K562 (cell line): ENCODE results near the gene CDHR2. TPM values are rescaled to one million over a fixed set of nuclear protein-coding genes. Genes with fewer than 3 reads are reported as not detected.

Experiments
- ATAC-seq: fragments of 200-7000 bp; cut with Tn5 transposase; 3 replicates; pipeline ENCODE4 v1.9.1; 2020; ENCODE audit warnings: moderate library complexity
- BruUV-seq: library from RNA; stranded (reverse); fragments of 400-500 nt; replicated peaks from 2 replicates; lab custom pipeline; 2021; lab: Mats Ljungman, UMichigan
- CTCF ChIA-PET: fragments of 300-600 bp; formaldehyde crosslinking; extraction: SDS; loops from one replicate; lab custom pipeline; 2021; ENCODE audit warnings: low intra/inter-chr PET ratio; lab: Yijun Ruan, JAX
- POLR2A ChIA-PET: fragments of 300-600, 350-650 bp; sonication (Branson Sonifier 250); formaldehyde crosslinking; extraction: SDS; loops from one replicate; lab custom pipeline; 2021; ENCODE audit warnings: antibody characterized with exemption, inconsistent platforms; lab: Yijun Ruan, JAX
- DNase-seq, 4 experiments: peaks; one replicate each; pipeline versions ENCODE4 v3.0.0 to v3.0.0-alpha.2; 2011 to 2018; ENCODE audit warnings: low spot score in 3 of 4, mixed read lengths in 3 of 4; ENCODE audit errors: extremely low read depth in 1 of 4
- FAIRE-seq: peaks from 2 replicates; lab custom pipeline; 2011; peaks lifted over from hg19 to GRCh38; lab: Jason Lieb, UNC
- H2AFZ ChIP-seq: 2 replicates; pipeline ENCODE4 v1.6.0; 2011; ENCODE audit warnings: low read depth, low read length, control low read depth, inconsistent platforms
- H3K27ac ChIP-seq: fragments of 200-600 bp; 3 replicates; pipeline ENCODE4 v1.8.0; 2011; ENCODE audit warnings: low read depth, mild to moderate bottlenecking, control low read depth, inconsistent platforms, low read length, moderate library complexity, mixed read lengths; ENCODE audit errors: extremely low read depth
- H3K27me3 ChIP-seq, 2 experiments: fragments of 300-600 bp in 1 of 2; 2 replicates in 1 of 2; 3 replicates in 1 of 2; pipeline versions ENCODE4 v1.6.0 to v1.8.0; 2011; ENCODE audit warnings: inconsistent platforms in 2 of 2, low read length in 2 of 2, mild to moderate bottlenecking in 1 of 2, mixed read lengths in 1 of 2, moderate library complexity in 1 of 2; ENCODE audit not compliant: control insufficient read depth in 2 of 2, insufficient read depth in 2 of 2
- H3K36me3 ChIP-seq: fragments of 300-600 bp; 3 replicates; pipeline ENCODE4 v1.8.0; 2011; ENCODE audit warnings: mild to moderate bottlenecking, low read length, inconsistent platforms; ENCODE audit not compliant: control insufficient read depth, insufficient read depth
- H3K4me1 ChIP-seq, 2 experiments: fragments of 200-600 bp in 1 of 2; replicated peaks in 1 of 2; 2 replicates in 1 of 2; 3 replicates in 1 of 2; pipeline versions ENCODE4 v1.5.1 to v1.8.0; 2011; ENCODE audit warnings: inconsistent platforms in 2 of 2, low read length in 2 of 2, mild to moderate bottlenecking in 1 of 2, mixed read lengths in 1 of 2, moderate library complexity in 1 of 2; ENCODE audit not compliant: control insufficient read depth in 2 of 2, insufficient read depth in 2 of 2
- H3K4me2 ChIP-seq: 2 replicates; pipeline ENCODE4 v1.6.1; 2011; ENCODE audit warnings: low read length, control low read depth, inconsistent platforms, mixed read lengths; ENCODE audit not compliant: insufficient read depth
- H3K4me3 ChIP-seq: fragments of 200-600 bp; sonication (generic), shearing (Covaris generic); 2 replicates; pipeline ENCODE4 v1.5.1; 2016; ENCODE audit warnings: control low read depth, inconsistent platforms
- H3K79me2 ChIP-seq: fragments of 200-600 bp; 3 replicates; pipeline ENCODE4 v1.8.0; 2011; ENCODE audit warnings: low read length, inconsistent platforms; ENCODE audit not compliant: control insufficient read depth, insufficient read depth
- H3K9ac ChIP-seq, 2 experiments: 2 replicates each; pipeline versions ENCODE4 v1.6.0 to v1.6.1; 2011; ENCODE audit warnings: low read depth in 2 of 2, low read length in 2 of 2, control low read depth in 1 of 2, inconsistent platforms in 1 of 2, mild to moderate bottlenecking in 1 of 2, mixed read lengths in 1 of 2; ENCODE audit not compliant: insufficient read depth in 1 of 2
- H3K9me1 ChIP-seq: one replicate; pipeline ENCODE4 v1.6.0; 2011; ENCODE audit warnings: inconsistent platforms, mild to moderate bottlenecking, low read length, moderate library complexity; ENCODE audit not compliant: control insufficient read depth, insufficient read depth
- H3K9me3 ChIP-seq: replicated peaks from 2 replicates; pipeline ENCODE4 v1.5.1; 2011; ENCODE audit warnings: low read depth, low read length, inconsistent platforms; ENCODE audit not compliant: control insufficient read depth, insufficient read depth
- H4K20me1 ChIP-seq: replicated peaks from 2 replicates; pipeline ENCODE4 v1.6.1; 2011; ENCODE audit warnings: low read length, inconsistent platforms, mixed read lengths; ENCODE audit not compliant: control insufficient read depth, insufficient read depth
- CBFA2T2 ChIP-seq: fragments of 450-650 bp; conservative IDR thresholded peaks from 2 replicates; pipeline ENCODE4 v1.6.1; 2017; ENCODE audit warnings: mild to moderate bottlenecking
- CBFA2T3 ChIP-seq: fragments of 450-650 bp; IDR thresholded peaks from 2 replicates; pipeline ENCODE4 v1.6.1; 2017
- FOS ChIP-seq: IDR thresholded peaks from 3 replicates; pipeline ENCODE4 v1.6.1; 2011; ENCODE audit not compliant: insufficient read length; ENCODE audit errors: extremely low read depth
- HNRNPL ChIP-seq: fragments of 200-400 bp; formaldehyde crosslinking; IDR thresholded peaks from 2 replicates; pipeline ENCODE4 v1.6.1; 2017; ENCODE audit warnings: low read depth, mild to moderate bottlenecking, low read length
- TSC22D4 ChIP-seq: fragments of 450-650 bp; IDR thresholded peaks from 2 replicates; pipeline ENCODE4 v1.6.1; 2016; ENCODE audit warnings: missing genetic modification characterization, missing biosample characterization, control low read depth
- WGBS: fragments of 100-300 bp; shearing (Covaris generic); methylation state at CpG from one replicate; pipeline ENCODE4 v1.1.6; 2016; ENCODE audit warnings: low coverage, mixed read lengths; ENCODE audit not compliant: insufficient coverage; ENCODE audit errors: missing lambda C conversion rate; 5-methylcytosine and 5-hydroxymethylcytosine counted together
- in situ Hi-C: fragments of 300-500 bp; cut with MboI; formaldehyde crosslinking; loops from 4 replicates; pipeline ENCODE4 v1.15.0; 2018; ENCODE audit warnings: inconsistent platforms, mixed read lengths
- intact Hi-C: fragments of 100-400 bp; cut with micrococcal nuclease; formaldehyde crosslinking; loops from 2 replicates; pipeline ENCODE4 v1.14.2; 2022
- microRNA-seq: library from miRNA; unstranded; fragments of <30 nt; microRNA quantifications from one replicate; pipeline ENCODE4, GENCODE V29; 2018; ENCODE audit warnings: borderline microRNAs expressed
- polyA plus RNA-seq, 8 experiments: library from polyadenylated mRNA; depleted of rRNA in 4 of 8; stranded (reverse) in 5 of 8; unstranded in 3 of 8; fragments of >200 nt; fragmentation: Nextera tagmentation in 2 of 8; fragmentation: Illumina TruSeq in 1 of 8; extraction: Ambion mirVana in 2 of 8; extraction: Trizol in 1 of 8; gene quantifications; 2 replicates each; pipeline versions ENCODE4 v1.2.1 to v1.2.3, GENCODE V29; 2011 to 2014; ENCODE audit warnings: inconsistent platforms in 1 of 8, missing spikeins in 1 of 8
- small RNA-seq: library from RNA; depleted of rRNA; stranded (forward); fragments of <200 nt; gene quantifications from one replicate; pipeline ENCODE3, GENCODE V24; 2014
- total RNA-seq, 7 experiments: library from RNA; depleted of rRNA in 6 of 7; stranded (reverse); fragments of >200 nt in 6 of 7; fragmentation: Illumina TruSeq in 2 of 7; extraction: Trizol in 2 of 7; gene quantifications; 2 replicates each; pipeline versions ENCODE4 v1.2.1 to v1.2.3, GENCODE V29; 2011 to 2021; ENCODE audit warnings: low replicate concordance in 1 of 7
- TF ChIP-seq, protein P1 (sequence below), 2 experiments: fragments of 450-650 bp; IDR thresholded peaks; 2 replicates each; pipeline ENCODE4 v1.6.1; 2016

Gene CDHR2
- total and polyA plus RNA-seq, 9 of the 15 experiments (the other 6 are each of a cell fraction or from before 2014, with no cell fraction given): 0.01 to 0.62 (median 0.09) TPM; not detected in 2

DNA sequence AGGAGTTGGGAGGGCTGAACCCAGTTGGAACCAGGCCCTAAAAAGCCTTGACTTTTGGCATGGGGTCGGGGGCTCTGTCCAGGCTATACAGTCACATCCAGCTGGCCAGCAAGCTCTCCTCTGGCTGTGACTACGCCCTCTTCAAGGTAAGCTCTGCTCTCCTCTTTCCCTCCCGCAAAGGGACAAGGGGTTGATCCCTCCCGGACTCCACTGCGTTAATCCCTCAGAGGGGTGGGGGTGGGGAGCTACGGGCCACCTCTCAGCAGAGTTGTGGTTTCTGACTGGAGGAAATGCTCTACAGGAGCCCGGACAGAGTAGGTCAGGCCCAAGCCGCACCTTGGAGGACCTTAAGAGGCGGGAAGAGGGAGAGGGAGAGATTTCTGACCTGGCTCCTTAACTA is 95.2 kb downstream of the CDHR2 start (continued):
- TF ChIP-seq, protein P1, sequence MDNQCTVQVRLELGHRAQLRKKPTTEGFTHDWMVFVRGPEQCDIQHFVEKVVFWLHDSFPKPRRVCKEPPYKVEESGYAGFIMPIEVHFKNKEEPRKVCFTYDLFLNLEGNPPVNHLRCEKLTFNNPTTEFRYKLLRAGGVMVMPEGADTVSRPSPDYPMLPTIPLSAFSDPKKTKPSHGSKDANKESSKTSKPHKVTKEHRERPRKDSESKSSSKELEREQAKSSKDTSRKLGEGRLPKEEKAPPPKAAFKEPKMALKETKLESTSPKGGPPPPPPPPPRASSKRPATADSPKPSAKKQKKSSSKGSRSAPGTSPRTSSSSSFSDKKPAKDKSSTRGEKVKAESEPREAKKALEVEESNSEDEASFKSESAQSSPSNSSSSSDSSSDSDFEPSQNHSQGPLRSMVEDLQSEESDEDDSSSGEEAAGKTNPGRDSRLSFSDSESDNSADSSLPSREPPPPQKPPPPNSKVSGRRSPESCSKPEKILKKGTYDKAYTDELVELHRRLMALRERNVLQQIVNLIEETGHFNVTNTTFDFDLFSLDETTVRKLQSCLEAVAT (IDR thresholded peaks at IDR 0.05): no peak
- no peak for TF ChIP-seq TSC22D4 (tag)

DNA sequence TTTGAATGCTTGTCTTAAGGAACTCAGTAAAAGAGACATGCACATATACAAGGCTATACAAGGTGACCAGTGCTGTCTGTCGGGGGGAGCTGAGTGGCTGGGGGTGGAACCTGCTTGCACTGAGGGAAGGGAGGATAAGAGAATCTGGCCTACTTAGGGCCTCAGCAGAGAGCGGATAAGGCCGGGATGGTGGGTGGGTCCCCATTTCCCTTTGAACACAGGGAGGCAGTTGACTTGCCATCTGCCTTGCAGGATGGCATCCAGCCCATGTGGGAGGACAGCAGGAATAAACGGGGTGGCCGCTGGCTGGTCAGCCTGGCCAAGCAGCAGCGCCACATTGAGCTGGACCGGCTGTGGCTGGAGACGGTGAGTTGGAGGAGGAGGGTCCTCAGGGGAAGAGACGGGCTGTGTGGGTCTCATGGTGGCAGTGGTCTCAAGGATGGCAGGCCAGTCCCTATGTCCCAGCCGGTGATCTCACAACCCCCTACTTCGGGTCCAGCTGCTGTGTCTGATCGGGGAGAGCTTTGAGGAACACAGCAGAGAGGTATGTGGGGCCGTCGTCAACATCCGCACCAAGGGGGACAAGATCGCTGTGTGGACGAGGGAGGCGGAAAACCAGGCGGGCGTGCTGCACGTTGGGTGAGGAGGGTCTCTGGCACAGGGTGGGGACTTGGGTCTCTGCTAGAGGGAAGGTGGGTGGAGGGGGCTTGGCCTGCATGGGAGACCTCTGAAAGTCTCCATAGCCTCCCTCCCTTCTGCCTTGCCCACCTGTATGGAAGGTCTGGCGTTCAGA is 95.9 kb downstream of the CDHR2 start:
- ChIA-PET POLR2A (no interaction called here), CTCF (no interaction called here)
- 0 out of 5 replicates have a peak, but pooled peaks cover 0 to 2% of the 10 kb centered on the region in 2 experiments for H3K27me3 ChIP-seq
- H3K4me2 ChIP-seq: no peak overlapping the region
- H3K4me1 ChIP-seq: peaks cover 40 to 69% of the 10 kb centered on the region in 2 experiments
- no peak overlapping the region for H3K4me3 ChIP-seq
- in situ Hi-C loops: no loop called here
- peak in 1 of 4 experiments; percentile 49 for DNase-seq
- H2AFZ ChIP-seq: no peak overlapping the region
- FAIRE-seq: no peak
- TF ChIP-seq HNRNPL (no peak), FOS (no peak), CBFA2T2 (0 out of 2 replicates have a peak, but pooled peaks have one; percentile 3), CBFA2T3 (peak; percentile 40)
- WGBS: 71% methylated on average over 22 of the region's 22 CpGs
- no peak for ATAC-seq
- H3K36me3 ChIP-seq: no peaks in the 10 kb centered on the region
- H3K27ac ChIP-seq: no peak overlapping the region
- H3K9ac ChIP-seq: peak overlapping the region in 1 of 2 experiments; percentile 3; a peak in 1 of 4 replicates
- no TSS peak for BruUV-seq
- no peaks in the 10 kb centered on the region for H3K9me1 ChIP-seq
- peaks cover 9% of the 10 kb centered on the region; the same call in 1 of the 2 replicates for H4K20me1 ChIP-seq
- peaks cover 25% of the 10 kb centered on the region for H3K79me2 ChIP-seq
- no peaks in the 10 kb centered on the region for H3K9me3 ChIP-seq
- intact Hi-C loops: loop anchor here (10.0 kb wide), 1 partner anchor 70 kb away; no protein-coding TSS in a partner anchor

Small RNA genes lying within 50 kb of the gene (microRNA-seq; reads per million reads assigned to microRNA genes)
- not detected for gene MIR4281

Small RNA genes lying within 50 kb of the gene (small RNA-seq; reads per million reads assigned to genes)
- gene MIR4281 (not detected), gene RF00019 (not detected), gene RN7SL684P (not detected)

Other genes starting within 250 kb of the CDHR2 start
Only the 7 nearest of the 11 such genes appear.
- 111 and 117 TPM in 2 replicates for gene CLTB, start 132.8 kb upstream of the CDHR2 start, total RNA-seq (2014; rRNA removed)
- gene CLTB, start 132.8 kb upstream of the CDHR2 start, total RNA-seq (2014; rRNA removed; fragmentation: Illumina TruSeq; extraction: Trizol): 15.2 and 17.4 TPM in 2 replicates
- 39.0 and 39.7 TPM in 2 replicates for gene CLTB, start 132.8 kb upstream of the CDHR2 start, total RNA-seq (2015; rRNA removed; fragmentation: Illumina TruSeq; extraction: Trizol)
- gene CLTB, start 132.8 kb upstream of the CDHR2 start, total RNA-seq (2021): 54.7 and 69.0 TPM in 2 replicates
- gene CLTB, start 132.8 kb upstream of the CDHR2 start, polyA plus RNA-seq (2011; rRNA removed): 33.1 and 41.1 TPM in 2 replicates
- 31.4 and 55.9 TPM in 2 replicates for gene CLTB, start 132.8 kb upstream of the CDHR2 start, polyA plus RNA-seq (2014; fragmentation: Illumina TruSeq; extraction: Trizol)
- gene CLTB, start 132.8 kb upstream of the CDHR2 start, polyA plus RNA-seq (2014; fragmentation: Nextera tagmentation; extraction: Ambion mirVana): 1 to 10 TPM; 1.8 to 3.5 TPM
- 84.2 and 84.6 TPM in 2 replicates for gene CLTB, start 132.8 kb upstream of the CDHR2 start, polyA plus RNA-seq (2014; rRNA removed)
- 25.6 and 29.0 TPM in 2 replicates for gene FAF2, start 101.0 kb upstream of the CDHR2 start, total RNA-seq (2014; rRNA removed)
- gene FAF2, start 101.0 kb upstream of the CDHR2 start, total RNA-seq (2014; rRNA removed; fragmentation: Illumina TruSeq; extraction: Trizol): 37.8 and 41.6 TPM in 2 replicates
- 35.4 and 36.1 TPM in 2 replicates for gene FAF2, start 101.0 kb upstream of the CDHR2 start, total RNA-seq (2015; rRNA removed; fragmentation: Illumina TruSeq; extraction: Trizol)
- 33.7 and 37.7 TPM in 2 replicates for gene FAF2, start 101.0 kb upstream of the CDHR2 start, total RNA-seq (2021)
- 38.6 and 44.6 TPM in 2 replicates for gene FAF2, start 101.0 kb upstream of the CDHR2 start, polyA plus RNA-seq (2011; rRNA removed)
- 41.9 and 43.4 TPM in 2 replicates for gene FAF2, start 101.0 kb upstream of the CDHR2 start, polyA plus RNA-seq (2014; fragmentation: Illumina TruSeq; extraction: Trizol)
- gene FAF2, start 101.0 kb upstream of the CDHR2 start, polyA plus RNA-seq (2014; fragmentation: Nextera tagmentation; extraction: Ambion mirVana): 10 to 100 TPM; 25.2 to 32.8 TPM
- 25.0 and 30.3 TPM in 2 replicates for gene FAF2, start 101.0 kb upstream of the CDHR2 start, polyA plus RNA-seq (2014; rRNA removed)
- gene RNF44, start 11.9 kb upstream of the CDHR2 start, total RNA-seq (2014; rRNA removed): 14.8 and 19.7 TPM in 2 replicates
- 4.8 and 5.1 TPM in 2 replicates for gene RNF44, start 11.9 kb upstream of the CDHR2 start, total RNA-seq (2014; rRNA removed; fragmentation: Illumina TruSeq; extraction: Trizol)
- 7.2 and 7.5 TPM in 2 replicates for gene RNF44, start 11.9 kb upstream of the CDHR2 start, total RNA-seq (2015; rRNA removed; fragmentation: Illumina TruSeq; extraction: Trizol)
- 64.0 and 82.6 TPM in 2 replicates for gene RNF44, start 11.9 kb upstream of the CDHR2 start, total RNA-seq (2021)
- gene RNF44, start 11.9 kb upstream of the CDHR2 start, polyA plus RNA-seq (2011; rRNA removed): 7.4 and 25.6 TPM in 2 replicates
- gene RNF44, start 11.9 kb upstream of the CDHR2 start, polyA plus RNA-seq (2014; fragmentation: Illumina TruSeq; extraction: Trizol): 20.5 and 39.3 TPM in 2 replicates
- gene RNF44, start 11.9 kb upstream of the CDHR2 start, polyA plus RNA-seq (2014; fragmentation: Nextera tagmentation; extraction: Ambion mirVana): 1 to 10 TPM; 1.6 to 2.5 TPM
- gene RNF44, start 11.9 kb upstream of the CDHR2 start, polyA plus RNA-seq (2014; rRNA removed): 40.1 and 51.0 TPM in 2 replicates
- 8.8 and 10.4 TPM in 2 replicates for gene GPRIN1, start 60.8 kb downstream of the CDHR2 start, total RNA-seq (2014; rRNA removed)
- gene GPRIN1, start 60.8 kb downstream of the CDHR2 start, total RNA-seq (2014; rRNA removed; fragmentation: Illumina TruSeq; extraction: Trizol): 3.9 and 4.6 TPM in 2 replicates
- gene GPRIN1, start 60.8 kb downstream of the CDHR2 start, total RNA-seq (2015; rRNA removed; fragmentation: Illumina TruSeq; extraction: Trizol): 4.4 and 4.7 TPM in 2 replicates
- 10.7 and 11.6 TPM in 2 replicates for gene GPRIN1, start 60.8 kb downstream of the CDHR2 start, total RNA-seq (2021)
- gene GPRIN1, start 60.8 kb downstream of the CDHR2 start, polyA plus RNA-seq (2011; rRNA removed): 3.3 and 4.0 TPM in 2 replicates
- 4.8 and 6.3 TPM in 2 replicates for gene GPRIN1, start 60.8 kb downstream of the CDHR2 start, polyA plus RNA-seq (2014; fragmentation: Illumina TruSeq; extraction: Trizol)
- gene GPRIN1, start 60.8 kb downstream of the CDHR2 start, polyA plus RNA-seq (2014; fragmentation: Nextera tagmentation; extraction: Ambion mirVana): under 1 TPM; 0.15 to 0.22 TPM
- gene GPRIN1, start 60.8 kb downstream of the CDHR2 start, polyA plus RNA-seq (2014; rRNA removed): 5.1 and 5.8 TPM in 2 replicates
- gene SNCB, start 81.2 kb downstream of the CDHR2 start, total RNA-seq (2014; rRNA removed): 0.29 TPM in 1 of 2 replicates, not detected in the other
- not detected in 2 replicates for gene SNCB, start 81.2 kb downstream of the CDHR2 start, total RNA-seq (2014; rRNA removed; fragmentation: Illumina TruSeq; extraction: Trizol)
- not detected in 2 replicates for gene SNCB, start 81.2 kb downstream of the CDHR2 start, total RNA-seq (2015; rRNA removed; fragmentation: Illumina TruSeq; extraction: Trizol)
- gene SNCB, start 81.2 kb downstream of the CDHR2 start, total RNA-seq (2021): not detected in 2 replicates
- gene SNCB, start 81.2 kb downstream of the CDHR2 start, polyA plus RNA-seq (2011; rRNA removed): 0.11 TPM in 1 of 2 replicates, not detected in the other
- not detected in 2 replicates for gene SNCB, start 81.2 kb downstream of the CDHR2 start, polyA plus RNA-seq (2014; fragmentation: Illumina TruSeq; extraction: Trizol)
- gene SNCB, start 81.2 kb downstream of the CDHR2 start, polyA plus RNA-seq (2014; fragmentation: Nextera tagmentation; extraction: Ambion mirVana): not detected
- not detected in 2 replicates for gene SNCB, start 81.2 kb downstream of the CDHR2 start, polyA plus RNA-seq (2014; rRNA removed)
- not detected in 2 replicates for gene EIF4E1B, start 81.3 kb downstream of the CDHR2 start, total RNA-seq (2014; rRNA removed)
- gene EIF4E1B, start 81.3 kb downstream of the CDHR2 start, total RNA-seq (2014; rRNA removed; fragmentation: Illumina TruSeq; extraction: Trizol): not detected in 2 replicates
- not detected in 2 replicates for gene EIF4E1B, start 81.3 kb downstream of the CDHR2 start, total RNA-seq (2015; rRNA removed; fragmentation: Illumina TruSeq; extraction: Trizol)
- gene EIF4E1B, start 81.3 kb downstream of the CDHR2 start, total RNA-seq (2021): not detected in 2 replicates
- gene EIF4E1B, start 81.3 kb downstream of the CDHR2 start, polyA plus RNA-seq (2011; rRNA removed): 0.04 TPM in 1 of 2 replicates, not detected in the other
- not detected in 2 replicates for gene EIF4E1B, start 81.3 kb downstream of the CDHR2 start, polyA plus RNA-seq (2014; fragmentation: Illumina TruSeq; extraction: Trizol)
- gene EIF4E1B, start 81.3 kb downstream of the CDHR2 start, polyA plus RNA-seq (2014; fragmentation: Nextera tagmentation; extraction: Ambion mirVana): not detected
- gene EIF4E1B, start 81.3 kb downstream of the CDHR2 start, polyA plus RNA-seq (2014; rRNA removed): not detected in 2 replicates
- gene TSPAN17, start 98.1 kb downstream of the CDHR2 start, total RNA-seq (2014; rRNA removed): 31.6 and 43.8 TPM in 2 replicates
- 28.2 and 30.4 TPM in 2 replicates for gene TSPAN17, start 98.1 kb downstream of the CDHR2 start, total RNA-seq (2014; rRNA removed; fragmentation: Illumina TruSeq; extraction: Trizol)
- 33.5 and 34.5 TPM in 2 replicates for gene TSPAN17, start 98.1 kb downstream of the CDHR2 start, total RNA-seq (2015; rRNA removed; fragmentation: Illumina TruSeq; extraction: Trizol)
- gene TSPAN17, start 98.1 kb downstream of the CDHR2 start, total RNA-seq (2021): 53.3 and 58.3 TPM in 2 replicates
- gene TSPAN17, start 98.1 kb downstream of the CDHR2 start, polyA plus RNA-seq (2011; rRNA removed): 38.7 and 44.3 TPM in 2 replicates
- 49.9 and 51.9 TPM in 2 replicates for gene TSPAN17, start 98.1 kb downstream of the CDHR2 start, polyA plus RNA-seq (2014; fragmentation: Illumina TruSeq; extraction: Trizol)
- 1 to 10 TPM in 1 of 2 experiments, under 1 TPM in 1; 0.73 to 2.9 TPM for gene TSPAN17, start 98.1 kb downstream of the CDHR2 start, polyA plus RNA-seq (2014; fragmentation: Nextera tagmentation; extraction: Ambion mirVana)
- 43.3 and 58.6 TPM in 2 replicates for gene TSPAN17, start 98.1 kb downstream of the CDHR2 start, polyA plus RNA-seq (2014; rRNA removed)